Superior temporal gyrus (tissue), 1 donor: ENCODE data around the gene RBBP7.

Experiments
- DNase-seq: peaks from one replicate; pipeline ENCODE4 v3.0.0-alpha.2; 2016; ENCODE audit errors: extremely low spot score

Gene RBBP7

DNA sequence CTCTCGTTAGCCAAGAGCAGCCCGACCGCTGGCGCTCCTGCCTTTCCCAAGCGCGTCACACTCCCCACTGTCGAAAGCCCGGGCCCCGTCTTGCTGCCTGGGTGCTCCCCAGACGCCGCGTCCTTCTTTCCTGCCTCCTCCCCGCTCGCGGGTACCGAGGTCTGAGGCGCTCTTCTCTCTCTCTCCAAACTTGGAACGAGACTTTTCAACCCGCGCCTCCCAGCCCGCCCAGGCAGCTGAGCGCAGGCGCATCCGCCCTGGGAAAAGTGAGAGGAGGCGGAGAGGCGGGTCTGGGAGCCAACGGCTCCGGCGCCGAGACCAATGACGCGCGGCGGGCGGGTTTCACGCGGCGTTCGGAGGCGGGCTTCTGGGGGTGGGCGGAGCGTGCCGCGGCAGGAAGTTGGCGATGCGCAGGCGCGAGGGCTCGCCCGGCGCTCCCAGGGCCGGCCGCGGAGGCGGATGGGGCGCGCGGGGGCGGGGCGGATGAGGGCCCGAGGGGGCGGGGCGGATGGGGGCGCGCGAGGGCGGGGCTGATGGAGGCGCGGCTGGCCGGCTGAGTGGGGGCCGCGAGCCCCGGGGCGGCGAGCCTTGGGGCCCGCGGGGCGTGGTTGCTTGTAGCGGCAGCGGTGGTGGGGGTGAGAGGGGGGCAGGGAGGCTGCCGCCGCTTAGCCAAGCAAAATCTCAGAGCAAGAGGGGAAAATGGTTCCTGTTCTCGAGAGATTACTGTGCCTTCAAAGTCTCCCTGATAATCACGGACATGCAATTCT lies at the start of gene RBBP7:
TSS of gene RBBP7 (minus strand) at position 268 of the 767 bp plus-strand sequence. CDS start 309 bp downstream, outside the sequence.
- peak; percentile 87 for DNase-seq

DNA sequence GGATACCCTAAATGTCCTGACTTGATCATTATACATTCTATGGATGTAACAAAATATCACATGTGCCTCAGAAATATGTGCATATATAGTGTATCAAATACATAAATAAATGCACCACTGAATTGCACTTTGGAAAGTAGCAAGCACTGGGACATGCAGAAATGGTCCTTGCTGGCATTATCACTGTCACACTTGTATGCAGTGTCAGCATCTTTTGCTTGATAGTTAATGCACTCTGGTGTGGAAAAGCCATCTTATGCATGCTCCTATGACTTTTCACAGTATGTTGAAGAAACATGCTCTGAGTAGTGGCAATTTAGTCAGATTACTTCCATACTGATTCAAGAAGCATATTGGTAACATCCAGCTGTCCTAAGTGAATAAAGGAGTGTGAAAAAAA lies 48.8 kb upstream of the RBBP7 start:
- DNase-seq: no peak

GRCh38 chrX:16917120-16917519 lies 47.0 kb upstream of the RBBP7 start:
- no peak for DNase-seq

GRCh38 chrX:16916561-16916960 lies 46.4 kb upstream of the RBBP7 start:
- DNase-seq: no peak

DNA sequence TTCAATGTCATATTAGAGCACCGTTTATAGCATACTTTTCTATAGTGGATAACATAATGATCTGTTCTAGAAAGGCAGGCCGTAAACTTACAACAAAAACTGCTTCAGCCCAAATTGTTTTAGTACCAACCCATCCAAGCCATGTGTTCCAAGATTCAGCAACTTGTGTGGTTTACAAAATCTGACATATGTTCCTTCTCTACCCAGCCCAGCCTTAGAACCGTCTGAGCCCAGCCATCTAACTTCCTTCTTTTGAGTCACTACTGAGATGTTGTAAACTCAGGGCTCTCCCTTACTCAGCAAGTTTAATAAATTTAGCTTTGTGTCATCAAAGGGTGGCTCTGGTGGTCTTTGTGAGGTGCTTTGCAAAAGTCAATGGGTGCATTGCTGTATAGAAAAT lies 43.9 kb upstream of the RBBP7 start:
- no peak for DNase-seq

GRCh38 chrX:16910376-16910775 lies 40.2 kb upstream of the RBBP7 start:
- DNase-seq: no peak

DNA sequence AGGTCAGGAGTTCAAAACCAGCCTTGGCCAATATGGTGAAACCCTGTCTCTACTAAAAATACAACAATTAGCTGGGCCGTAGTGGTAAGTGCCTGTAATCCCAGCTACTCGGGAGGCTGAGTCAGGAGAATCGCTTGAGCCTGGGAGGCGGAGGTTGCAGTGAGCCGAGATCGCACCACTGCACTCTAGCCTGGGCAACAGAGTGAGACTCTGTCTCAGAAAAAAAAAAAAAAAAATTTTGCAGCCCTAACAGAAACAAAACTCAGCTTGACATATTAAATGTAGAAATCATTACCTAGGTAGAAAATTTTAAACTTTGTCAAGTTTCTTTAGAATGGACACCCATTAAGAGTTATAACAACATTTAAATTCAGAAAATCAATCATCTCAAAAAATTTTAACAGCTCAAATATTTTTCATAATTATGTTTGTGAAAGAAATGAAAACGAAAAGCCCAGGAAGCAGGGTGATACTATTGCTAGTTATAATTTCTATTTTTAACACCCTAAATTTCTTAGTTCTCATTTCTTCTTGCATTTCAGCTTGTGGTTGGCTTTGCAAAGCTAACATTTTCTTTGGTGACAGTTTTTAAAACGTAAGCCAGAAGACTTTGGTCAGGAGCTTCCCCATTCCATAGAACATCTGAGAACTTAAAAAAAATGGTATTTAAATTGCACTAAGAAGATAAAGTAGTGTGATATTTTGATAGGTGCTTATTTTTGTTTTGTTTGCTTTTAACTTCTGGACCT lies 33.3 kb upstream of the RBBP7 start:
- no peak for DNase-seq

DNA sequence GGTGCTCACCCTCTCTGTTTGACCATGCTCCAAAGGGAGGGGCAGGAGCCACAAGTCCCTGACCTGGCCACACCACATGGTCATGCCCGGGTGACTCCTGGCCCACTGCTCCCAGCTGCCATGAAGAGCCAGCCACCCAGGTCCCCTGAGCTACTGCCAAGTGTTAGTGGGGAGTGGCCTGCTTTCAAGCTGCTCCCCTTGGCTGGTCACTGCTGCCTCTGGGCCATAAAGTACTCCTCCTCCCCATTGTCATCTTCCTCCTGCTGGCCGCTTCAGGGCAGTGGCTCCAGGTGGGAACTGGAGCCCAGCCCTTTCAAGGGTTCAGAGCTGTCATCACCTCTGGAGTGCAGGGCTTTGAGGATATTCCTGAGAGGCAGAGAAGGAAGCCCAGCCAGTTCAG lies 27.3 kb upstream of the RBBP7 start:
- DNase-seq: no peak

- peak; percentile 90 for DNase-seq
These were observed 22.6 kb upstream of the RBBP7 start for GRCh38 chrX:16892504-16893362.

- DNase-seq: no peak
These were observed 15.5 kb upstream of the RBBP7 start for GRCh38 chrX:16885628-16886027.

GRCh38 chrX:16883487-16883804 lies 13.3 kb upstream of the RBBP7 start:
- DNase-seq: no peak

DNA sequence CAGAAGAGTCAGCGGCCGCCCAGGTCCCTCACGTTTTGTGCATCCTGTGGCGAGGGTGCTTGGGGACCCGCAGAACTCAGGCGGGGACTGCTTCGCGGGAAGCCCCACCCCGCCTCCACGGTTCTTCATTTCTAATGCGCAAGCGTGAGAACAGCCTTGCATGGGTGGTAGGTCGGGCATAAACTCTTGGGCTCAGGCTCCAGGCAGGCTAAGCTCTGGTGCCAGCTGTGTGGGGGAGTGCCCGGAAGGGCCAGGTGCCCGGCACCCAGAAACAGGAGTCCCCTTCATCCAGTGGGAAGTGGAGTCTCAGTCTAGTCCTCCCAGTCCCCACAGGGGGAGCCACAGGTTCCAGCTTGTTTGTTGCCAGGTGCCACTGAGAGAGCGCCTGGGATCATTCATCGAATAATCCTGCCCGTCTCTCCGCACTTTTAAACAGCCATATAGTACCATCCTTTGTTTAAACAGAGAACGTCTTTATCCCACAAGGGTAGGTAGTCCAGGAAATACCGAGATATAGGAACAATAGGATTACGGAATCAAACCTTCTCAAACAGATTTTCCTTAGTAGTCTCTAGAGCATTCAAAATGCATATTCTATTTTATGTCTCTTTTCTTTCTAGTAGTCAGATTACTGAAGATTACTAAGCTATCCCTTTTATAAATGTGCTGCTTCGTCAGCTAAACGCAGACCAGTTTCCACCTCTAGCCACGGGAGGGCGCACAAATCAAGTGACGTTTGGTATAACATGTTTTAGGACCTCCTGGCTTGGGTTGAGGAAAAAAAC lies 12.7 kb upstream of the RBBP7 start:
- DNase-seq: peak; percentile 81

GRCh38 chrX:16882169-16882568 lies 12.0 kb upstream of the RBBP7 start:
- peak; percentile 33 for DNase-seq

- no peak for DNase-seq
These were observed 6.5 kb upstream of the RBBP7 start for GRCh38 chrX:16876696-16877095.

GRCh38 chrX:16874458-16875095 lies 4.4 kb upstream of the RBBP7 start:
- DNase-seq: no peak

- DNase-seq: no peak
These were observed 2.9 kb upstream of the RBBP7 start for GRCh38 chrX:16873106-16873505.

GRCh38 chrX:16870862-16871815 lies 977 bp upstream of the RBBP7 start:
- DNase-seq: peak; percentile 38

DNA sequence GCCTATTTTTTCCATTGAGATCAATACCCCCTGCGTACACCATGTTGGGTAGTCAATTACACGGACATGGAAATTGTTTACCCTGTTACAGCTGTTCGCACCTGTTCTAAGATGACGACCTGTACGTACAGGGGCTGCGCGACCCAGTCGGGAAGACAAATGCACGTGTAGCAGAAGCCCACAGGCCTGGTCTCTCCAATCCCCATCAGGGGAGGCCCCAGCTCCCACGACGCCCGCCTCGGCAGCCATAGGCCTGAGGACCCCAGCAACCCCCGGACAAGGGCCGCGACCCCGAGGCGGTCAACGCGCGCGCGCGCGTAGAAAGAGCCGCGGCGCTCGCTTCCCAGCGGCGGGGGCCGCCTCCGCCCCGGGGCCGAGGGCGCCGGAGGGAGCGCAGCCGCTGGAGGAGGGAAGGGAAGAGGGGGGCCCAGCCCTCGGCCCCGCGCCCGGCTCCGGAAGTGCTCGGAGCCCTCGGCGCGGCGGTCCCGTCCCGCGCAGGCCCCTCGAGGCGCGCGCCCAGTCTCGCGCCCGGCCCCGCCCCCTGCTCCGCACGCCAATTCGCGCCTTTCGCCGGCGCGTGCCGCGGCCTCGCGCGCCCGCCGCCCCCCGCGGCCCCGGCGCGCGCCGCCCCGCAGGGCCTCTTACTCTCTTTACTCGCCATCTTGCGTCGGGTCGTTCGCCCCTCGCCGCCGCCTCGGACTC lies 618 bp downstream of the RBBP7 start:
- DNase-seq: no peak

DNA sequence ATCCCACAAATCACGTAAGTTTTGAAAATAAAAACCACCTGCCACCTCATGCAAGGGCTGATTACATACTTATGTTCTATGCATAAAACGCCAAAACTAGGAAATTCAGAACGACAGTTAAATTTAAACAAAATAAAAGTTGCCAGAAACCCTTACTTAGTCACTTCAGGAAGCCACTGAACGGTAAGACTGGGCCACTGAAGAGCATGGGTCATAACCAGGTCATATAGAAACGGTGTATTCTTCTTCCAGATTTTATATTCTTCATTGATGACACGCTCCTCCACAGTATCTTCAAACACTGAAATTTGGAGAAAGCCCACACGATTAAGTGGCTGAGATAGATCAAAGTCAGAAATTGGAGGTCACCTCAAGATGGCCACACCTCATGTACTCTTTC lies 1.2 kb downstream of the RBBP7 start:
- DNase-seq: no peak
